Breast epithelium (tissue), 3 donors: Measurements from ENCODE around the gene NEU2.

Experiments
- CTCF ChIP-seq, 3 donors: fragments of 450-650 bp; IDR thresholded peaks; one replicate each; pipeline ENCODE4 v1.5.1; 2016 to 2017; ENCODE audit warnings: antibody characterized with exemption in 3 of 3, mild to moderate bottlenecking in 3 of 3, moderate library complexity in 3 of 3
- POLR2AphosphoS5 ChIP-seq, 3 donors: sonication (generic); formaldehyde crosslinking; IDR thresholded peaks; one replicate each; pipeline ENCODE4 v1.6.1; 2017; ENCODE audit warnings: antibody characterized with exemption in 3 of 3

GRCh38 chr2:233082931-233083755 lies 50.7 kb downstream of the NEU2 start:
- TF ChIP-seq CTCF (IDR thresholded peaks at IDR 0.05) (no peak), POLR2AphosphoS5 (IDR thresholded peaks at IDR 0.05) (no peak)
